GM23248 (cell line): ENCODE measurements around the gene COL27A1.

Experiments used
- EZH2 ChIP-seq: fragments of 200-600 bp; sonication (generic); IDR thresholded peaks from 2 replicates; pipeline ENCODE4 v1.6.1; 2018; ENCODE audit warnings: antibody characterized with exemption, mild to moderate bottlenecking; ENCODE audit not compliant: insufficient read depth, poor library complexity, severe bottlenecking
- EZH2phosphoT487 ChIP-seq: fragments of 200-600 bp; sonication (generic); IDR thresholded peaks from 2 replicates; pipeline ENCODE4 v1.6.1; 2018; ENCODE audit warnings: antibody characterized with exemption, moderate library complexity, mild to moderate bottlenecking, low read depth; ENCODE audit not compliant: insufficient read depth

- TF ChIP-seq EZH2 (no peak), EZH2phosphoT487 (no peak)
Measured at GRCh38 chr9:114319147-114319546, 163.8 kb downstream of the COL27A1 start.
